AG09309 (cell line): ENCODE results near the gene LGR6.

Experiments
- DNase-seq: peaks from one replicate; pipeline ENCODE4 v3.0.0-alpha.2; 2010; ENCODE audit warnings: low read depth
- H3K4me3 ChIP-seq: 2 replicates; pipeline ENCODE4 v1.5.1; 2011; ENCODE audit warnings: mild to moderate bottlenecking, low read depth, low read length, moderate library complexity; ENCODE audit not compliant: control insufficient read depth
- TF ChIP-seq, protein P1 (sequence below): IDR thresholded peaks from 2 replicates; pipeline ENCODE4 v1.5.1; 2011; ENCODE audit warnings: mild to moderate bottlenecking, low read depth, low read length, inconsistent platforms; ENCODE audit not compliant: insufficient read depth, control insufficient read depth; ENCODE audit errors: missing control alignments

LGR6 gene

DNA sequence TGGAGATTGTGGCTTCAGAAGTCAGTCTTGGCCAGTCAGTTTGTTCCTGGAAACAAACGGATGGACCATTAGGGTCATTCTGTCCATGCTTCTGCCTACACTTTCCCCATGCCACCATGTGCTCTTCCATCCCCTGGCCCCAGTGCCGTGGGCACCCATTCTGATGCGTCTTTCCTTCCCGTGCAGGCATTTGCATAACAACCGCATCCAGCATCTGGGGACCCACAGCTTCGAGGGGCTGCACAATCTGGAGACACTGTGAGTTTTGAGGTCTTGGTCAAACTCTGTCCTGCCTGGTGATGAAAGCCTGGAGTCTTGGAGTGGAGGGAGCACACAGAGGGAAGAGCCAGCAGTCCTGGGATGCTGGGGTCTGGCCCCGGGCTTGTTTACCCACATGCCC lies 87.0 kb downstream of the LGR6 start:
- TF ChIP-seq, protein P1, sequence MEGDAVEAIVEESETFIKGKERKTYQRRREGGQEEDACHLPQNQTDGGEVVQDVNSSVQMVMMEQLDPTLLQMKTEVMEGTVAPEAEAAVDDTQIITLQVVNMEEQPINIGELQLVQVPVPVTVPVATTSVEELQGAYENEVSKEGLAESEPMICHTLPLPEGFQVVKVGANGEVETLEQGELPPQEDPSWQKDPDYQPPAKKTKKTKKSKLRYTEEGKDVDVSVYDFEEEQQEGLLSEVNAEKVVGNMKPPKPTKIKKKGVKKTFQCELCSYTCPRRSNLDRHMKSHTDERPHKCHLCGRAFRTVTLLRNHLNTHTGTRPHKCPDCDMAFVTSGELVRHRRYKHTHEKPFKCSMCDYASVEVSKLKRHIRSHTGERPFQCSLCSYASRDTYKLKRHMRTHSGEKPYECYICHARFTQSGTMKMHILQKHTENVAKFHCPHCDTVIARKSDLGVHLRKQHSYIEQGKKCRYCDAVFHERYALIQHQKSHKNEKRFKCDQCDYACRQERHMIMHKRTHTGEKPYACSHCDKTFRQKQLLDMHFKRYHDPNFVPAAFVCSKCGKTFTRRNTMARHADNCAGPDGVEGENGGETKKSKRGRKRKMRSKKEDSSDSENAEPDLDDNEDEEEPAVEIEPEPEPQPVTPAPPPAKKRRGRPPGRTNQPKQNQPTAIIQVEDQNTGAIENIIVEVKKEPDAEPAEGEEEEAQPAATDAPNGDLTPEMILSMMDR, result no peak
- no peak for DNase-seq
- no peak overlapping the region for H3K4me3 ChIP-seq

DNA sequence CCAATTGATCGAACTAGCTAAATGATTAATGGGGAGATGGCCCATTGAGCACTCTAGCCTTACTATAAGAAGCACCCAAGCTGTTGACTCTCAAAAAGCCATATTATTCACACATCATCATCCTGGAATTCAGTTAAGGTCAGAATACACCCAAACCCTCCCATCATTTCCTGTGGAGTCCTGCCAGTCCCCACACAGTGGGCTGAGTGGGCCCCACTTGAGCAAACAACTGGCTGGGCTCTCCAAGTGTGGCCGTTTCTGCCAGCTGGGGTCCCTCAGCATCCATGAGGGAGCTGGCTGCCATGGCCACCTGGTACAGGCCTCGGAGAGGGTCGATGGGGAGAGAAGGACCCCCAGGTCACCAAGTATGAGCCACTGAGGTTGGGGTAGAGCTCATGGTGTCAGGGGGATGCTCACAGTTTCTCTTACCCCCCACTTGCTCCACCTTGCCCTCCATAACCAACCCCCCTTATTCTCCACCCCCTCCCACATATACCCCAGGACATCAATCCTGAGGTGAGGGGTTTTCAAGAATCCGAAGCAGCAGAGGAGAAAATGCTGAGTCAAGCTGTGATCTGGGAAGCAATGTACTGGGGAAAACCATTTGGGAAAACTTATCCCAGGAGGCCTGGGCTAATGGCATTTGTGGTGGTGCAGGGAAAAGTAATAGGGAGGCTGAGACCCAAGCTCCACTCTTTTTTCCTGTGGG lies 87.9 kb downstream of the LGR6 start:
- TF ChIP-seq, protein P1, result no peak
- no peak overlapping the region for H3K4me3 ChIP-seq
- no peak for DNase-seq

DNA sequence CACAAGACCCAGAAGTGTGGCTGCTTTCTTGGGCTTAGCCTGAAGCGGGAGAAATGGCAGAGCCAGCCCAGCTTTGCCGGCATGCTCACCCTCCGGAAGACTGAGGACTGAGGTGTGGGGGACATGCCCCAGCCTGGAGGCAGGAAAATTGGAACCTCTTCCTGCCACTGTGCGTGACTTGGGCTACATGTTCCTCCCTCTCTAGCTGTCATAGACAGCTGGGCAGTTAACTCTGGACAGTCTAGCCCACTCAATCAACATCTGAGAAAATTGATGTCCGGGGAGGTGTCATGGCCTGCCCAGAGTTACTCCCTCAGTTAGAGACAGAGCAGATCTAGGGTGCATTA lies 88.4 kb downstream of the LGR6 start:
- H3K4me3 ChIP-seq, result no peak overlapping the region
- DNase-seq, result no peak
- TF ChIP-seq, protein P1, result no peak

DNA sequence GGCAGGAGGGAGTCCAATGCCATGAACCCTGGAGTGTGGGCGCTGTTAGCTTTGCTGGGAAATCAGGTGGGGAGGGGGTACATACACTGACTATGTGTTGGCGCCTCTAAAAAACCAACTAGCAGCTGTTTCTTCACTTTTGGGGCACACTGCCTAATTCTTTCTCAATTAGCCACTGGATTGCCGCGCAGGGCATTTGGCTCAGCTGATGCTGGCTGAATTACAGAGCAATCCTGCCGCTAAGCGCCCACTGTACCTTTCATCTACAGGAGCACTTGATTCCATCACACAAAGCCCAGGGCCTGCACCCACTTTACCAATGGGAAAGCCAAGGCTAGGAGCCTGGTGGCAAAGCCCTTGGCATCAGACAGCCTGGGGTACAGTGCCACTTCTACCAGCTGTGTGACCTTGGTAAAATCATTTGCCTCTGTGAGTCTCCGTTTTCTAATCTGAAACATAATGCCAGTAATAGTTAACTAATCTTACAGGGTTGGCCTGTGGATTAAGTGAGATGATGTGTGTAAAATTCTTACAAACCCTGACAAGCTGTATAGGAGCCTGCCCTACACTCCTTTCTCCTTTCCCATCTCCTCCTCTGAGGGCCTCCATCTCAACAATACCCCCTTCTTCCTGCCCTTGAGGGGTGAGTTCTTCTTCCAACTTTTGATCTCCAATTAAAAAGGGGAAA lies 89.1 kb downstream of the LGR6 start:
- DNase-seq, result no peak
- H3K4me3 ChIP-seq, result no peak overlapping the region
- TF ChIP-seq, protein P1, result no peak

DNA sequence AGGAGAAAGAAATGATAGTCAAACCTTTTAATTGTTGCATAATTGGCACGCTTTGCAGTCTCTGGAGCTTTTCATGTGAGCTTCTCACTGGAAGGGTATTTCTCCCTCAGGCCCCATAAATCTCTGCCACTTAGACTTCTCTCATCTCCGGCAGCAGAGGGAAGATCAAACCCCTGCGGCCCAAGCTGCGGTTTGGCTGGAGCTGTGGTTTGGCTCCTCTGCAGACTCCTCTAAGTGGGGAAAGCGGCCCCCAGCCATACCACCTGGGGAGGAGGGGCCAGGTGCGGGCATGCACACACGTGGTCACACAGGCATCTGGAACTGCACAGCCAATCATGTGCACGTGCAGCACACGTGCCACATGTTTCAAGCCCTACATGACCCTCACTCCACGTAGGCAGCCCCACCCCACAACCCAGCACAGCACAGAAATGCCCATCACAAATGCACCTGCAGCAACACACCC lies 89.8 kb downstream of the LGR6 start:
- no peak overlapping the region for H3K4me3 ChIP-seq
- TF ChIP-seq, protein P1, result no peak
- DNase-seq, result peak; percentile 72

DNA sequence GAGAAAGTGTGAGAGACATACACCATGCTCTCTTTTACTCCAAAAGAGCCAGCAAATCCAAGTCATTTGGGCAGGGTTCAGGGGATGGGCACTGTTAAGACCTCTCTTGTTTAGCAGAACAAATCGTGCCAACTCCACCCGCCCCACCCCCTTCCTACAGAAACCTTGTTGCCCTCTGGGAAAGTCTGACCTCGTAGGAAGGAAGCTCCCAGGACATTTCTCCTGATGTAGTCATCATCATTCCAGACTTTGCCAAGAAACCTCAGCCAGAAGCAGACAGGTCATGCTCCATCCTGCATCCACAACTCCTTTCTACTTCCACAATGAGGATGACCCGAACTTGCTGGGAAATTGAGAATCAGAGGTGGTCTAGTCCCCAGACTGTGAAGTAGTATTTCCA lies 90.4 kb downstream of the LGR6 start:
- DNase-seq, result peak; percentile 42
- no peak overlapping the region for H3K4me3 ChIP-seq

More for the DNA sequence above, 90.4 kb downstream of the LGR6 start:
- TF ChIP-seq, protein P1, result no peak
